Activated naive CD4-positive, alpha-beta T cell treated with anti-CD3 and anti-CD28 coated beads, Interleukin-2, amount 50 U/mL, for 24 hours (primary cell): ENCODE results near the gene ARHGAP32.
"Not testable (repeated sequence)": the region's sequence is repeated elsewhere in the genome, so short reads cannot be mapped to it uniquely, and the experiment has no call there.

Experiments
- H3K27ac Mint-ChIP-seq: one replicate; pipeline ENCODE4 v1.8.0; 2021; ENCODE audit warnings: mild to moderate bottlenecking, mixed read lengths
- H3K27me3 Mint-ChIP-seq: one replicate; pipeline ENCODE4 v1.8.0; 2021; ENCODE audit warnings: mixed read lengths
- H3K36me3 Mint-ChIP-seq: one replicate; pipeline ENCODE4 v1.8.0; 2021; ENCODE audit warnings: mixed read lengths
- H3K4me1 Mint-ChIP-seq: one replicate; pipeline ENCODE4 v1.8.0; 2021; ENCODE audit warnings: mixed read lengths
- H3K4me3 Mint-ChIP-seq: one replicate; pipeline ENCODE4 v1.8.0; 2021; ENCODE audit warnings: mild to moderate bottlenecking, mixed read lengths
- H3K9me3 Mint-ChIP-seq: one replicate; pipeline ENCODE4 v1.8.0; 2021; ENCODE audit warnings: mixed read lengths

The ARHGAP32 gene

GRCh38 chr11:128929991-128930390 lies 262.1 kb downstream of the ARHGAP32 start:
- Mint-ChIP-seq H3K4me3 (no peak overlapping the region), H3K27me3 (no peaks in the 10 kb centered on the region), H3K36me3 (no peaks in the 10 kb centered on the region), H3K4me1 (peaks cover 14% of the 10 kb centered on the region), H3K27ac (no peak overlapping the region), H3K9me3 (no peaks in the 10 kb centered on the region)

GRCh38 chr11:128929468-128929867 lies 262.7 kb downstream of the ARHGAP32 start:
- Mint-ChIP-seq H3K36me3 (no peaks in the 10 kb centered on the region), H3K4me1 (peaks cover 14% of the 10 kb centered on the region), H3K9me3 (no peaks in the 10 kb centered on the region), H3K27ac (no peak overlapping the region), H3K4me3 (no peak overlapping the region), H3K27me3 (no peaks in the 10 kb centered on the region)

- Mint-ChIP-seq H3K27me3 (no peaks in the 10 kb centered on the region), H3K4me1 (peaks cover 14% of the 10 kb centered on the region), H3K27ac (no peak overlapping the region), H3K9me3 (no peaks in the 10 kb centered on the region), H3K36me3 (no peaks in the 10 kb centered on the region), H3K4me3 (peak overlapping the region; percentile 31)
Observed at GRCh38 chr11:128928400-128928799, 263.7 kb downstream of the ARHGAP32 start.

- Mint-ChIP-seq H3K36me3 (no peaks in the 10 kb centered on the region), H3K27ac (no peak overlapping the region), H3K4me3 (no peak overlapping the region), H3K4me1 (peaks cover 14% of the 10 kb centered on the region), H3K9me3 (no peaks in the 10 kb centered on the region), H3K27me3 (no peaks in the 10 kb centered on the region)
Observed at GRCh38 chr11:128927683-128928336, 264.3 kb downstream of the ARHGAP32 start.

- no peak overlapping the region for H3K27ac Mint-ChIP-seq
- H3K4me3 Mint-ChIP-seq = no peak overlapping the region
- no peaks in the 10 kb centered on the region for H3K27me3 Mint-ChIP-seq
- H3K9me3 Mint-ChIP-seq = no peaks in the 10 kb centered on the region
- H3K4me1 Mint-ChIP-seq = peaks cover 14% of the 10 kb centered on the region
- H3K36me3 Mint-ChIP-seq = no peaks in the 10 kb centered on the region
Observed at GRCh38 chr11:128927108-128927461, 265.0 kb downstream of the ARHGAP32 start.

- Mint-ChIP-seq H3K4me3 (no peak overlapping the region), H3K27ac (no peak overlapping the region), H3K36me3 (no peaks in the 10 kb centered on the region), H3K9me3 (no peaks in the 10 kb centered on the region), H3K27me3 (no peaks in the 10 kb centered on the region), H3K4me1 (peaks cover 14% of the 10 kb centered on the region)
Observed at GRCh38 chr11:128926437-128927107, 265.6 kb downstream of the ARHGAP32 start.

- no peak overlapping the region for H3K4me3 Mint-ChIP-seq
- H3K4me1 Mint-ChIP-seq = peaks cover 14% of the 10 kb centered on the region
- H3K36me3 Mint-ChIP-seq = no peaks in the 10 kb centered on the region
- H3K27ac Mint-ChIP-seq = no peak overlapping the region
- no peaks in the 10 kb centered on the region for H3K27me3 Mint-ChIP-seq
- no peaks in the 10 kb centered on the region for H3K9me3 Mint-ChIP-seq
Observed at GRCh38 chr11:128926000-128926399, 266.1 kb downstream of the ARHGAP32 start.

GRCh38 chr11:128925250-128925600 lies 266.9 kb downstream of the ARHGAP32 start:
- H3K4me3 Mint-ChIP-seq = no peak overlapping the region
- H3K27ac Mint-ChIP-seq = no peak overlapping the region
- H3K27me3 Mint-ChIP-seq = no peaks in the 10 kb centered on the region
- peaks cover 14% of the 10 kb centered on the region for H3K4me1 Mint-ChIP-seq
- H3K9me3 Mint-ChIP-seq = no peaks in the 10 kb centered on the region
- no peaks in the 10 kb centered on the region for H3K36me3 Mint-ChIP-seq

GRCh38 chr11:128924510-128925249 lies 267.4 kb downstream of the ARHGAP32 start:
- H3K27ac Mint-ChIP-seq = no peak overlapping the region
- H3K4me3 Mint-ChIP-seq = no peak overlapping the region
- H3K27me3 Mint-ChIP-seq = no peaks in the 10 kb centered on the region
- H3K9me3 Mint-ChIP-seq = no peaks in the 10 kb centered on the region
- no peaks in the 10 kb centered on the region for H3K36me3 Mint-ChIP-seq
- H3K4me1 Mint-ChIP-seq = peaks cover 14% of the 10 kb centered on the region

- H3K4me3 Mint-ChIP-seq = no peak overlapping the region
- H3K4me1 Mint-ChIP-seq = peaks cover 10% of the 10 kb centered on the region
- H3K27ac Mint-ChIP-seq = no peak overlapping the region
- H3K27me3 Mint-ChIP-seq = no peaks in the 10 kb centered on the region
- H3K36me3 Mint-ChIP-seq = no peaks in the 10 kb centered on the region
- H3K9me3 Mint-ChIP-seq = no peaks in the 10 kb centered on the region
Observed at GRCh38 chr11:128924104-128924503, 268.0 kb downstream of the ARHGAP32 start.

- no peaks in the 10 kb centered on the region for H3K4me1 Mint-ChIP-seq
- H3K9me3 Mint-ChIP-seq = no peaks in the 10 kb centered on the region
- H3K4me3 Mint-ChIP-seq = no peak overlapping the region
- no peaks in the 10 kb centered on the region for H3K36me3 Mint-ChIP-seq
- H3K27ac Mint-ChIP-seq = no peak overlapping the region
- H3K27me3 Mint-ChIP-seq = no peaks in the 10 kb centered on the region
Observed at GRCh38 chr11:128921793-128922192, 270.3 kb downstream of the ARHGAP32 start.

GRCh38 chr11:128920666-128921065 lies 271.5 kb downstream of the ARHGAP32 start:
- Mint-ChIP-seq H3K4me3 (no peak overlapping the region), H3K36me3 (no peaks in the 10 kb centered on the region), H3K27me3 (peaks cover 2% of the 10 kb centered on the region), H3K9me3 (no peaks in the 10 kb centered on the region), H3K27ac (no peak overlapping the region), H3K4me1 (no peaks in the 10 kb centered on the region)

GRCh38 chr11:128919635-128920034 lies 272.5 kb downstream of the ARHGAP32 start:
- H3K4me1 Mint-ChIP-seq, H3K4me3 Mint-ChIP-seq, H3K9me3 Mint-ChIP-seq, H3K27ac Mint-ChIP-seq, H3K36me3 Mint-ChIP-seq, H3K27me3 Mint-ChIP-seq: not testable (repeated sequence)

- Mint-ChIP-seq H3K27me3 (peaks cover 3% of the 10 kb centered on the region), H3K27ac (no peak overlapping the region), H3K9me3 (no peaks in the 10 kb centered on the region), H3K36me3 (no peaks in the 10 kb centered on the region), H3K4me1 (no peaks in the 10 kb centered on the region), H3K4me3 (no peak overlapping the region)
Observed at GRCh38 chr11:128919216-128919615, 272.9 kb downstream of the ARHGAP32 start.

GRCh38 chr11:128917144-128917724 lies 274.9 kb downstream of the ARHGAP32 start:
- no peak overlapping the region for H3K4me3 Mint-ChIP-seq
- H3K9me3 Mint-ChIP-seq = no peaks in the 10 kb centered on the region
- no peaks in the 10 kb centered on the region for H3K4me1 Mint-ChIP-seq
- peaks cover 5% of the 10 kb centered on the region for H3K27me3 Mint-ChIP-seq
- no peak overlapping the region for H3K27ac Mint-ChIP-seq
- H3K36me3 Mint-ChIP-seq = no peaks in the 10 kb centered on the region

GRCh38 chr11:128916681-128917080 lies 275.4 kb downstream of the ARHGAP32 start:
- Mint-ChIP-seq H3K4me1 (no peaks in the 10 kb centered on the region), H3K4me3 (no peak overlapping the region), H3K27ac (no peak overlapping the region), H3K36me3 (no peaks in the 10 kb centered on the region), H3K9me3 (no peaks in the 10 kb centered on the region), H3K27me3 (peaks cover 5% of the 10 kb centered on the region)
